HG03432 (cell line): ENCODE results near the gene IGFBP6.
"Not testable (repeated sequence)": the region's sequence is repeated elsewhere in the genome, so short reads cannot be mapped to it uniquely, and the experiment has no call there.

Experiments
- ATAC-seq: cut with Tn5 transposase; IDR thresholded peaks from one replicate; pipeline ENCODE4 v1.9.1; 2021; ENCODE audit warnings: mild to moderate bottlenecking, moderate library complexity; ENCODE audit not compliant: unreplicated experiment

Gene IGFBP6

DNA sequence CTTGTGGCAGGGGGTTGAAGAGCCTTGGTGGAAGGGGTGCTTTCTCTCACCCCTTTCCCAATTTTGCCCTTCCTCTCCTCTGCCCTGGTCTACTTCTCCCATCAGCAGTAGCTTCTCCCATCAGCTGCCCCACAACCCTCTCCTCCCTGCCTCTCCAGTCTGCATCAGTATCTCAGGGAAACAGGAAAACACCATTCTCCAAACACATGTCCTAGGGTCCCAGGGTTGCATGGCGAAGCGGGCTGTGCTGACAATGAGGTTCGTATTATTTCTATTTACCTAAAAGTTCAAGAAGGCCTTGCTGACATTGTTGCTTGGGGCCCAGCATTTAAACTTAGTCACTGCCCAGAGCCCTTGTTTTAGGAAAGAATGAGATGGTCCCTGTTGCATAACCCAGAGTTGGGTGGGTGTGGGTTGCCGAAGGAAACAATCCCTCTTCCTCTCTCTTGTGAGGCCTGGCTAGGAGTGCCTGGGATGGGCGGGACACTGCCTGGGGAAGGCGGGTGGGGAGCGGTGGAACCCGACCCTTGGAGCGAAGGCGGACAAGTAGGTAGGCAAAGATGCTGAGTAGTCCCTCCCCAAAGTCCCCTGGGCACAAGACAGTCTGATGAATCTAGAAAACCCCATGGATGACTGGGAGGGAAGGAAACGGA is 1.3 kb upstream of the IGFBP6 start:
- ATAC-seq, result no peak

- ATAC-seq, result no peak
Observed at GRCh38 chr12:53096759-53097158, 708 bp upstream of the IGFBP6 start.

- ATAC-seq, result no peak
Observed at GRCh38 chr12:53097207-53097563, 282 bp upstream of the IGFBP6 start.

DNA sequence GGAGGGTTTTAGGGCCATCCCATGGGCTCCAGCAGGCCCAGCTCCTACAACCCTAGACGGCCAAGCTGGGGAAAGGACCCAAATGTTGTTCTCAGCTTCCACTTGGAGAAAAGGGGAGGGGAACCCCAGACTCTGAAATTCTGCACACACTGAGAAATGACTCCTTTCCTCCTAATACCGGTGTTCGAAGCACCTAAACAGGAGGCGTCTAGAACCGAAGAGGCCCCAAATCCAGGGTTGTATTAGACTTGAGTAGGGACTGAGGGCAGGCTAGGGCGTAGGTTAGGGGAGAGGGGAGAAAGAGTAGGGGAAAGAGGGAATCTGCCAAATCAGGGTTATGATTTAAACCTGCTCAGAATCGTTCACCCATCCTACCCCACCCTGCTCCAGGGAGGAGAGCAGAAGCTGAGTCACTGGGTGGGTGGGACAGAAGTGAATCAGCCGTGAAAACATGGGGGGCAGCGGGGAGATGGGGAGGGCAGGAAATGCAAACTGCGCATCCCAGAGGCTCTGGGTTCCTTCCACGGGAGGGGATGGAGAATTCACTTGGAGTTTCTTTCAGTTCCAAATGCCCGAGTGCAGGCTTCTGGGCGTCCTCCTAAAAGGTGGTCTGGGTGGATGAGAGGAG is 1.0 kb downstream of the IGFBP6 start:
- ATAC-seq, result no peak

DNA sequence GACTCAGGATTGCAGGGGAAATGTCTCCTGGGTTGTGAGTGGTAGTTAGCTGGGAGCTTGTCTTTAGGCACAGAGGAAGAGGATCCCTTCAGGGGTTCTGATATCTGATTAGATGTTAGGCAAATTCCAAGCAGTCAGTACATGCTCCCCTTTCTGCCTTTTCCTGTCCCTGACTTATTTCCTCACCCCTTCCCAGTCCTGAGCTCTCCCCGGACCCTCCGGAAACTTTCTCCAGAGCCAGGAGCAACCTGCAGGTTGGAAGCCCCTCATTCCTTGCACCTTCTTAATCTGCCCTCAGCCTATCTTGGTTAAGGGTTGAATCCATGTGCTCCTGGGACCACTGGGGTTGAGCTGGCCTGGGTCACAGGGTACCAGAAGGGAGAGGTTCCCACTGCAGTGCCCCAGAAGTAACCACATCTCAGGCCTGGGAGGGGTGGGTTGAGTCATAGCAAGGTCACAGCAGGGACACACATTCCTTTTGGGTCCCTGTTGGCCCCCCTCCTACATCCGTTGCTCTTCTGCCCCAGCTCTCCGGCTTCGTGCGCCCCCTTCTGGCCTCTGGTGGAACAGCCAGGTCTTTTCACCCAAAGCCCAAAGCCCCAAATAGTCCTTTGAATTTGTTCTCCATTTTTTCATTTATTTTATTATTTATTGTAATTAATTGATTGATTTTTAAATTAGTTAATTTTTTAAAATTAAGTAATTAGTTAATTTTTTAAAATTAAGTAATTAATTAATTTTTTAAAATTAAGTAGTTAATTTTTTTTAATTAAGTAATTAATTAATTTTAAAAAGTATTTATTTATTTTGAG is 1.8 kb downstream of the IGFBP6 start:
- ATAC-seq, result no peak

GRCh38 chr12:53100466-53101151 is 3.1 kb downstream of the IGFBP6 start:
- ATAC-seq, result no peak

DNA sequence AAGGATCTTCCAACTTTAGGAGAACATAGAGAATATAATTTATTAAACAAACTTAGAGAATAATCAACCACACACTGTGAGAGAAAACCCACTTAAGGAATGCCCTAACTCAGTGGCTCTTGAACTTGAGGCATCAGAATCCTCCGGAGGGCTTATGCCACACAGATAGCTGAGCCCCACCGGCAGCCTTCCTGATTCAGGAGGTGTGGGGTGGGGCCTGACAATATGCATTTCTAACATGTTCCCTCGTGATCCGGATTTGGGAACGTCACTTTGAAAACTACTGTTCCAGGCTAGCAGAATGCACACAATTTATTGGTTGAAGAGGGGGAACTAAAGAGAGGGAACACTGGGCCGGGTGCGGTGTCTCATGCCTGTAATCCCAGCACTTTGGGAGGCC is 3.8 kb downstream of the IGFBP6 start:
- ATAC-seq, result no peak

- no peak for ATAC-seq
Observed at GRCh38 chr12:53101931-53102781, 4.7 kb downstream of the IGFBP6 start.

DNA sequence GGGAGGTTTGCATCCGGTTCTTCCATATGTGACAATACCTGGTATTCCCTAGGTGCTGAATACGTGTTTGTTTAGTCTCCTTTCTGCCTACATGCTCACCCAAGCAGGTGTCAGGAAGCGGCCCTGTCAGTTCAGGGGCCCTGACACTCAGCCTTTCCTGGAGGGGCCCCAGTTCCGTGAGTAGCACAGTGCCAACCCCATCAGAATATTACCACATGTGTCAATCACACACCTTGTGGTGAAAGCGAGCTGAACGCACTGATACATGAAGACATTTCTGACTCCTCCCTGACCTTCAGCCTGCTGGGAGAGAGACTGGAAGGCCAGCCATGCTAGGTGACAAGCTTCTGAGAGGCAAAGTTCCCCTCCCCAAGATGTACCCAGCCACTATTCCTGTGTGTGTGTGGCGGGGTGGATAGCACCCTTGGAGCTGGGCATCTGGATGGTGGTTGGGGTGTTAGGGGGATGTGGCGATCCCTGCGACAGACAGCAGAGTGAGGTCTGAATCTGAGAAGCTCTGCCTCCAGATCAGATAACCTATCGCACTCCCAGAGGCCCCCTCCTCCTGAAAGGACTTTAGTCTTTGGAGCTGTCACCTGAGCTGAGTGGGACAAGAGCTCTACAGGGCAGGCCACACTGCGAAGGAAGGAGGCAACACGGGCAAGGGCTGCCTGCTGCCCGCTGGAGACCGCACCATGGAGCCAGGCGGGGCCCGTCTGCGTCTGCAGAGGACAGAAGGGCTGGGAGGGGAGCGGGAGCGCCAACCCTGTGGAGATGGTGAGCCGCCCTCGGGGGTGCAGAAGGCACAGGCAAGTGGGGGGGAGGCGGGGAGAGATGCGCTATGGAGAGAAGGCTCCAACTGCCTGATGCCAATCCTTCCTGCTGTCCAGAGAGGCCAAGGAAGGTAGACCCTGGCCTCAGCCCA is 5.7 kb downstream of the IGFBP6 start, which contains the start of gene SOAT2:
TSS of gene SOAT2 (plus strand) at position 604 of the 925 bp plus-strand sequence. CDS start at position 696, 92 bp downstream.
- ATAC-seq, result peak; percentile 68

DNA sequence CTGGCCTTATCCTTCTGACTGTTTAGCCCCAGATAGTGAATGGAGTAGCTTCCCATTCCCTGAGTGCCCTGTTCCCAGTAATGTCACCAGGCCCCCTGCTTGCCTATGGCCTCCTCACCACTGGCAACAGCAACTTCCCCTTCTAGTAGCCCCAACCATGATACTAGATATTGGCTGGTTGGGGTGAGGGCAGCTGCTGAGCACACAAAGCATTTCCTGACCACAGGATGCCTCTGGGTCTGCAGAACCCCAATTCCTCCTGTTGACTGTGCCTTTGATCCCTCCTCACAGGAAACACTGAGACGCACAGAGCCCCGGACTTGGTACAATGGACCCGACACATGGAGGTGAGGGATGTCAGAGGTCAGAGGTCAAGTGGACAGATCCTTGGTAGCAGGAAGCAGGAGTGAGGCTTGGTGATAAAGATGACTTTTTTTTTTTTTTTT is 6.4 kb downstream of the IGFBP6 start:
- ATAC-seq, result no peak

DNA sequence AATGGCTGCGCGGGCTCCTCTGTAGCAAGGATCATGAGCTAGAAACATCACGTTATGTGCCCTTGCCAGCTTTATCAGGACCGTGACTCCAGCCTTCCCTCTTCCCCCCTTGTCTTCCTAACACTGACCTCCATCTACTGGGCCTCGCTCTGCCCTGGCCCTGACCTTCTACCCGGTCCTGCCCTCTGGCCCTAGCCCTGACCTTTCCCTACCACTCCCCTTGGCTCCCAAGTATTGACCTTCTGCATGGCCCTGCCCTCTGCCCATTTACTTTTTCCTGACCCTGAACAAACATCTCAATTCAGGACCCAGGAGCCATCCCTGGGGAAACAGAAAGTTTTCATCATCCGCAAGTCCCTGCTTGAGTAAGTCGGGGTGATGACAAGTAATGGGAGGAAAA is 7.8 kb downstream of the IGFBP6 start:
- no peak for ATAC-seq

- no peak for ATAC-seq
Observed at GRCh38 chr12:53105712-53106439, 8.4 kb downstream of the IGFBP6 start.

DNA sequence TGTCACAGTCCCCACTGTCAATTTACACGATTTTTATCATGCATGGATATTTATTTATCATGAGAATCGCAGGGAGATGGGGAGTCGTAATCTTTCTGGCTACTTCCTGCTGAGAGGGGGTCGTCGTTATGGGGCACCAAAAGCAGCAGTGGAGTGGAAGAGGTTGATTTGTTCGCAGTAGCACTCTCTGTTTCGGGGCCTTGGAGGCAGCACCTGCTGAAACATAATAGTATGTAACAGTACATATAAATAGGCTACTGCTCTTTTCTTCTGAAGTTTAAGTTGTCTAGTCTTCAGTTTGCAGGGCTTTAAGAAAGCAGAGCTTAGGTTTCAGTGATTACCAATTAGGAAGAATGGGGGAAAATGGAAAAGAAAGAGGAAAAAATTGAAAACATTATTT is 9.7 kb downstream of the IGFBP6 start:
- ATAC-seq, result no peak

DNA sequence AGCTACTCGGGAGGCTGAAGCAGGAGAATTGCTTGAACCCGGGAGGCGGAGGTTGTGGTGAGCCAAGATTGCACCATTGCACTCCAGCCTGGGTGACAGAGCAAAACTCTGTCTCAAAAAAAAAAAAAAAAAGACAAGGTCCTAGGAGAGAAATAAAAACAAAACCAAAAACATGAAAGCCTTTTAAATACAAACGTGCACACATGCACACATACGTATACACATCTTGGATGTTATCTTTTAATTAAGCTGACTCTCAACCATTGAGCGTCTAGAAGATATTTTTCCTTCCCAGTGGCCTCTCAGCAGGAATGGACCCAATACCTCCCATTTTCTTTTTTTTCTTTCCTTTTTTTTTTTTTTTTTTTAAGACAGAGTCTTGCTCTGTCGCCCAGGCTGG is 15.0 kb downstream of the IGFBP6 start:
- ATAC-seq, result not testable (repeated sequence)

DNA sequence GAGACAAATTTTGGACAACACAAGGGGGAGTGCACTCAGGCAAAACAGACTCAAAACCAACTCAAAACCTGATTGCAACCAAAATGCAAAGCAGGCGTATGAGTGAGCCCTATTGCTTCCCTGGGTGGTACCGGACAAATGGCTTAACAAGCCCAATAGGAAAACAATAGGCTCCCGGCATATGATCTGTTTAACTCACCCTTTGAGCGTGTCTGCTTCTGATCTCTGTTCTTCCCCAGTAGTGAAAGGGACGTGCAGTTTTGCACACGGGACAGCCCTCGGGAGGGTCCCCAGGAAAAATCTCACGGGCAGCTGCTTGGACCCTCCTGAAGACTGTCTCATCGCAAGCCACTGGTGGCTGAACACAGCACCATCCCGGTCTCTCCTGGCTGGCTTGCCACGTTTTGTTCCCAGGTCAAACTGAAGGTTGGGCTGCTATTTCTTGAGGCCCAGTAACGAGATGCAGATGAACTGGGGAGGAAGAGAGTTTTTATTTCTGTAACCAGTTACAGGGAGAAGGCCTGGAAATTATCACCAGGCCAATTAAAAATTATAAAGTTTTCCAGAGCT is 15.8 kb downstream of the IGFBP6 start:
- no peak for ATAC-seq

- no peak for ATAC-seq
Observed at GRCh38 chr12:53113951-53114350, 16.5 kb downstream of the IGFBP6 start.

DNA sequence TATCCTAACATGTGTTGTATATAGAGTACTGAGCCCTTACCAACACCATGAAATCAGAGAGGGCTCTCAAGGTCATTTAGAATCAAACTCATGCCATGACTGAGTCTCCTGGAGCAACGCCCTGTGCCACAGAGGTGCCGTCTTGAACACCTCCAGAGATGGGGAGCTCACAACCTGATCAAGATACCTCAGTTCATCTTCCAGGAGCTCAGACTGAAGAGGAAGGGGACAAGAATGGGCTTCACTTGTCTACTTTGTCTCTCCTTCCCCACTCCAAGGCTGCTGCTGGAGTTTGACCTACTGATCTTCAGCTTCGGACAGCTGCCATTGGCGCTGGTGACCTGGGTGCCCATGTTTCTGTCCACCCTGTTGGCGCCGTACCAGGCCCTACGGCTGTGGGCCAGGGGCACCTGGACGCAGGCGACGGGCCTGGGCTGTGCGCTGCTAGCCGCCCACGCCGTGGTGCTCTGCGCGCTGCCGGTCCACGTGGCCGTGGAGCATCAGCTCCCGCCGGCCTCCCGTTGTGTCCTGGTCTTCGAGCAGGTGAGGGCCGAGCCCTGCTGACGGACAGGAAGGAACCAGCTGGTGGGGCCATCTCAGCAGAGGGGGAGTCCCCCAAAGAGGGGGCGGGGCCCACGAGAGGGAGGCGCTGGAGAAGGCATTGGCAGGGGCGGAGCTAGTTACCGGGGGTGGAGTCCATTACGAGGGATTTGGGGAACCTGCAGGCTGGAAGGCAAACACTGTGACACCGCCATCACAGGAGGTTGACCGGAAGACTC is 17.8 kb downstream of the IGFBP6 start:
- no peak for ATAC-seq
